Natural killer cell (primary cell): Measurements from ENCODE around the gene SLC16A6. TPM values are rescaled to one million over a fixed set of nuclear protein-coding genes. Genes with fewer than 3 reads are reported as not detected.
A peak's percentile ranks its signal among the peaks of the same experiment; 100 is the strongest.

Experiments used
- ATAC-seq, 3 donors: fragments of 150-1000 bp in 2 of 3; fragments of 200-7000 bp in 1 of 3; cut with Tn5 transposase; 1 replicate in 1 of 3; 2 replicates in 2 of 3; pipeline ENCODE4 v1.10.0; 2021; ENCODE audit warnings: mild to moderate bottlenecking in 2 of 3, moderate library complexity in 2 of 3
- DNase-seq, 2 donors: peaks; one replicate each; pipeline versions ENCODE4 v3.0.0 to v3.0.0-alpha.2; 2013 to 2021; ENCODE audit warnings: mixed read lengths in 1 of 2
- H3K27ac ChIP-seq: one replicate; pipeline ENCODE4 v1.5.1; 2013; ENCODE audit warnings: mild to moderate bottlenecking, low read length
- H3K27me3 ChIP-seq: one replicate; pipeline ENCODE4 v1.6.1; 2013; ENCODE audit warnings: low read length; ENCODE audit not compliant: control insufficient read depth, insufficient read depth
- H3K36me3 ChIP-seq: one replicate; pipeline ENCODE4 v1.6.1; 2013; ENCODE audit warnings: low read length; ENCODE audit not compliant: control insufficient read depth, insufficient read depth
- H3K4me1 ChIP-seq: one replicate; pipeline ENCODE4 v1.6.1; 2013; ENCODE audit warnings: low read length; ENCODE audit not compliant: control insufficient read depth, insufficient read depth
- H3K4me3 ChIP-seq: one replicate; pipeline ENCODE4 v1.5.1; 2013; ENCODE audit warnings: low read length
- H3K9me3 ChIP-seq: one replicate; pipeline ENCODE4 v1.6.1; 2013; ENCODE audit warnings: low read length; ENCODE audit not compliant: control insufficient read depth, insufficient read depth
- H3K27ac Mint-ChIP-seq, 2 donors: one replicate each; pipeline ENCODE4 v1.8.0; 2022; ENCODE audit warnings: mild to moderate bottlenecking in 2 of 2, mixed read lengths in 2 of 2, moderate library complexity in 1 of 2
- H3K27me3 Mint-ChIP-seq, 2 donors: one replicate each; pipeline ENCODE4 v1.8.0; 2022; ENCODE audit warnings: low read depth in 2 of 2, mixed read lengths in 2 of 2
- H3K36me3 Mint-ChIP-seq: one replicate; pipeline ENCODE4 v1.8.0; 2022; ENCODE audit warnings: mixed read lengths
- H3K4me1 Mint-ChIP-seq, 2 donors: one replicate each; pipeline ENCODE4 v1.8.0; 2022; ENCODE audit warnings: mixed read lengths in 2 of 2
- H3K4me3 Mint-ChIP-seq: one replicate; pipeline ENCODE4 v1.8.0; 2022; ENCODE audit warnings: mild to moderate bottlenecking, moderate library complexity, mixed read lengths
- H3K9me3 Mint-ChIP-seq, 2 donors: one replicate each; pipeline ENCODE4 v1.8.0; 2022; ENCODE audit warnings: mixed read lengths in 2 of 2
- WGBS: methylation state at CpG from one replicate; pipeline ENCODE4 v1.1.7; 2013; ENCODE audit warnings: missing lambda C conversion rate; ENCODE audit not compliant: insufficient coverage; 5-methylcytosine and 5-hydroxymethylcytosine counted together
- intact Hi-C: fragments of 100-400 bp; cut with micrococcal nuclease; formaldehyde crosslinking; loops from one replicate; pipeline ENCODE4 v1.14.2; 2022
- total RNA-seq, 4 donors: library from RNA; stranded (reverse); fragments of 120-200 nt in 1 of 4; gene quantifications; one replicate each; pipeline versions ENCODE4 v1.2.3 to v1.2.4, GENCODE V29; 2013 to 2022
- TF ChIP-seq, protein P1 (sequence below): fragments of 200-600 bp; IDR thresholded peaks from one replicate; pipeline ENCODE4 v1.8.0; 2022; ENCODE audit warnings: antibody characterized with exemption

Gene SLC16A6
- total RNA-seq, 3 donors from 2014 or later (not counting 1 experiment from before 2014, with no cell fraction given), result 16.5 to 20.9 (median 19.4) TPM

GRCh38 chr17:68292689-68293040 is 1.7 kb upstream of the SLC16A6 start:
- H3K27ac Mint-ChIP-seq, result peak overlapping the region; percentile 98 to 99
- Histone ChIP-seq H3K4me3 (peak overlapping the region; percentile 56), H3K9me3 (no peaks in the 10 kb centered on the region), H3K36me3 (no peaks in the 10 kb centered on the region), H3K27me3 (no peaks in the 10 kb centered on the region), H3K27ac (peak overlapping the region; percentile 72), H3K4me1 (peaks cover 71% of the 10 kb centered on the region)
- no peaks in the 10 kb centered on the region for H3K36me3 Mint-ChIP-seq
- no peaks in the 10 kb centered on the region for H3K9me3 Mint-ChIP-seq
- WGBS, result 60% methylated on average over 9 of the region's 9 CpGs
- TF ChIP-seq, protein P1, sequence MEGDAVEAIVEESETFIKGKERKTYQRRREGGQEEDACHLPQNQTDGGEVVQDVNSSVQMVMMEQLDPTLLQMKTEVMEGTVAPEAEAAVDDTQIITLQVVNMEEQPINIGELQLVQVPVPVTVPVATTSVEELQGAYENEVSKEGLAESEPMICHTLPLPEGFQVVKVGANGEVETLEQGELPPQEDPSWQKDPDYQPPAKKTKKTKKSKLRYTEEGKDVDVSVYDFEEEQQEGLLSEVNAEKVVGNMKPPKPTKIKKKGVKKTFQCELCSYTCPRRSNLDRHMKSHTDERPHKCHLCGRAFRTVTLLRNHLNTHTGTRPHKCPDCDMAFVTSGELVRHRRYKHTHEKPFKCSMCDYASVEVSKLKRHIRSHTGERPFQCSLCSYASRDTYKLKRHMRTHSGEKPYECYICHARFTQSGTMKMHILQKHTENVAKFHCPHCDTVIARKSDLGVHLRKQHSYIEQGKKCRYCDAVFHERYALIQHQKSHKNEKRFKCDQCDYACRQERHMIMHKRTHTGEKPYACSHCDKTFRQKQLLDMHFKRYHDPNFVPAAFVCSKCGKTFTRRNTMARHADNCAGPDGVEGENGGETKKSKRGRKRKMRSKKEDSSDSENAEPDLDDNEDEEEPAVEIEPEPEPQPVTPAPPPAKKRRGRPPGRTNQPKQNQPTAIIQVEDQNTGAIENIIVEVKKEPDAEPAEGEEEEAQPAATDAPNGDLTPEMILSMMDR, result no peak
- intact Hi-C loops, result loop anchor here (1.0 to 10.0 kb wide), 3 partner anchors 45 to 142 kb away; partner anchors contain the start of gene AMZ2
- ATAC-seq (no peak), DNase-seq (no peak)
- peak overlapping the region; percentile 90 for H3K4me3 Mint-ChIP-seq
- peaks cover 78 to 79% of the 10 kb centered on the region in 2 donors for H3K4me1 Mint-ChIP-seq
- no peaks in the 10 kb centered on the region for H3K27me3 Mint-ChIP-seq

DNA sequence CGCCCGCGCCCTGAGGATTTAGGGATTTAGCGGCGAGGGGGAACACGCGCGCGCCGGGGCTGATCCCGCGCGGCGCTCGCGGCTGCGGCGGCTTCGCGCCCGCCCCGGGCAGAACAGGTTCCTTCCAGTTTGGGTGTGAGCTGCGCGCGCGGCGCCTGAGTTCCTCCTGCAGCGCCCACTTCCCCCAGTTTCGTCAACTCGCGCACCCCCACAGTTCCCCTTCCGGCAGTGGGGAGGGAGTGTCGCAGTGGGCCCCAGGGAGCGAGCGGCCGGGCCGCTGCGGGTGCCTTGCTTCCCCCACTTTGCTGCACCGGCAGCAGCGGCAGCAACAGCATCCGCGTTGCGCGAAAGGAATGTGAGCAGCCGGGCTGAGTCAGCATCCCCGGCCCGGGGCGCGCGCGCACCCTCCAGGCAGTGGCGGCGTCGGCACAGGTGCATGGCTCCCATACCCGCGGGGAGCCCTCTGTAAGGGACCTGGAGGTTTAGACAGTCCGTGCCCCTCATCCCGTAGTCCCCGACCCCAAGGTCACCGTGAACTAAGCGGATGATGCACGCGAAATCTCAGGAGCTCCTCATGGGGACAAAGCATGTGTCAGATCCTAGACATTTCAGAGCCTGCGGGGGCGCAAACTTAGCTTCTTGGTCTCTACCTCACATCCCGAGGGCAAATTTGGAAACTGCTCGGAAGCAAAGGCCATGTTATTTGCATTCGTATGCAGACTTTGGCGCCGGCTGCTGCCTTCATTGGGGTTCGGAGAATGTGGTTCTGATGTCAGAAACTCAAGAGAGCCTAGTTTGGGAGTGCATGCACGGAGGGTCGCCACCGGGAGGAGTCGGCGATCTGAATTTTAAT is 1.1 kb upstream of the SLC16A6 start:
- Mint-ChIP-seq H3K27me3 (no peaks in the 10 kb centered on the region), H3K36me3 (no peaks in the 10 kb centered on the region), H3K27ac (peak overlapping the region; percentile 98 to 99), H3K9me3 (no peaks in the 10 kb centered on the region), H3K4me3 (peak overlapping the region; percentile 90), H3K4me1 (peaks cover 79% of the 10 kb centered on the region in 2 donors)
- Histone ChIP-seq H3K9me3 (no peaks in the 10 kb centered on the region), H3K4me3 (peak overlapping the region; percentile 56), H3K27me3 (no peaks in the 10 kb centered on the region), H3K4me1 (peaks cover 65% of the 10 kb centered on the region), H3K27ac (peak overlapping the region; percentile 72), H3K36me3 (no peaks in the 10 kb centered on the region)
- DNase-seq, result peak; percentile 93 to 98
- 1% methylated on average over 76 of the region's 76 CpGs for WGBS
- ATAC-seq, result peak; percentile 66 to 88 (median 75)
- intact Hi-C loops, result loop anchor here (1.0 to 10.0 kb wide), 5 partner anchors 29 to 143 kb away; partner anchors contain the start of gene AMZ2
- TF ChIP-seq, protein P1, result no peak

- peaks cover 74% of the 10 kb centered on the region in 2 donors for H3K4me1 Mint-ChIP-seq
- Histone ChIP-seq H3K27ac (peak overlapping the region; percentile 100), H3K36me3 (no peaks in the 10 kb centered on the region), H3K4me1 (peaks cover 51% of the 10 kb centered on the region), H3K27me3 (no peaks in the 10 kb centered on the region), H3K4me3 (peak overlapping the region; percentile 98), H3K9me3 (no peaks in the 10 kb centered on the region)
- WGBS, result under 1% methylated on average over 49 of the region's 50 CpGs
- peak overlapping the region; percentile 99 for H3K4me3 Mint-ChIP-seq
- ATAC-seq (peak; percentile 6 to 18 (median 15)), DNase-seq (peak; percentile 69 to 86)
- intact Hi-C loops, result loop anchor here (5.0 to 10.0 kb wide), 2 partner anchors 43 to 144 kb away; partner anchors contain the start of gene AMZ2
- no peaks in the 10 kb centered on the region for H3K36me3 Mint-ChIP-seq
- H3K27me3 Mint-ChIP-seq, result no peaks in the 10 kb centered on the region
- no peaks in the 10 kb centered on the region for H3K9me3 Mint-ChIP-seq
- H3K27ac Mint-ChIP-seq, result peak overlapping the region; percentile 98 to 99
- TF ChIP-seq, protein P1, result no peak
Measured at GRCh38 chr17:68290268-68290954, 516 bp downstream of the SLC16A6 start.
